GM21576 (cell line): ENCODE results near the gene BLNK.

Experiments
- ATAC-seq: cut with Tn5 transposase; IDR thresholded peaks from one replicate; pipeline ENCODE4 v1.9.1; 2021; ENCODE audit warnings: mild to moderate bottlenecking, moderate library complexity; ENCODE audit not compliant: unreplicated experiment

Gene BLNK

DNA sequence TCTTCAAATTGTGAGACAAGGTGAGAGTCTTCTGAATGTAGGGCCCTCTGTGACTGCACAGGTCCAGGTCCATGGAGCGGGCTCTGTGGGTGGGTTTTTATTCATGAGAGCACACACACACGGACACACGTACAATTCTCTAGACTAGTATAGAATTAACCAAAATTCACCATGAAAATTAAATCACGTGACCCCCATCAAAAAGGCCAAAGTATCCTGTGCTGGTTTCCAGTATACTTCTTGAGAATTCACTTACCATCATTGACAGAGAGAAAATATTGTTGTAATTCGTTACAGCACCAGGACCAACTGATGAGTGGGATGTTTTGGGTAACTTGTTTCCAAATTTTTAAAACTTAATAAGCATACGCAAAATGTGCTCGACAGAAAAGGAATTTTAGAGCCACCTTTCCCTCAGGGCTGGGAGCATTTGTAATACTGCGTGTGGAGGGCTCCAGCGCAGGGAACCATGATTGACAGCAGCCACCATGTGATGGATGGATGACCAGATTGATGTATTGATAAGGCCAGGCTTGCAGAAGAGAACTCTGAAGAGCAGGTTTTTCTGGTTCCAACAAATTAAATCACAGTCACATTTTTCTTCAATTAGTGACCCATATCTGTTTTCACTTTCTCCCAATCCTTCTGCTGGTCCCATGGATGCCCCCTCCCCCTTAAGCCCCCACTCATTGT lies 18.0 kb upstream of the BLNK start:
- no peak for ATAC-seq

DNA sequence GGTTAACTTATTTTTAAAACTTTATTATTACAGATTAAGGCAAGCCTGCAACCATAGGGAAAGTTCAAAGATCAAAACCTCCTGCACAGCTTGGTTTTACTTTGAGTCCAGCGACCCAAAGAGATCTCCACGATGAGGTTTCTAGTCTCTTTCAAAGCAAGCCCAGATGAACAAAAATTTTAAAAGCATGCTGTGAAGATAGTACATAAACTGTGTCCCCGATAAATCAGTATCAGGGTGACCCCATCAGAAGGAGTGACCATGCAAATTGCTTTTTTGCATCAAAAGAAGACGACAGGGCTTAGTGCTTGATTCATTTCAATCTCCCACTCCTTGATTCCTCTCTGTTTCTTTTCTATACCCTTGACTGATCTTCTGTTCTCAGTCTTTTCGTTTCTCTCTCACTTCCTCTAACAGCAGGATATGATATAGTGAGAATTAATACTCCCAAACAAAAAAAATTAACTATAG lies 16.8 kb upstream of the BLNK start:
- ATAC-seq: peak; percentile 50

DNA sequence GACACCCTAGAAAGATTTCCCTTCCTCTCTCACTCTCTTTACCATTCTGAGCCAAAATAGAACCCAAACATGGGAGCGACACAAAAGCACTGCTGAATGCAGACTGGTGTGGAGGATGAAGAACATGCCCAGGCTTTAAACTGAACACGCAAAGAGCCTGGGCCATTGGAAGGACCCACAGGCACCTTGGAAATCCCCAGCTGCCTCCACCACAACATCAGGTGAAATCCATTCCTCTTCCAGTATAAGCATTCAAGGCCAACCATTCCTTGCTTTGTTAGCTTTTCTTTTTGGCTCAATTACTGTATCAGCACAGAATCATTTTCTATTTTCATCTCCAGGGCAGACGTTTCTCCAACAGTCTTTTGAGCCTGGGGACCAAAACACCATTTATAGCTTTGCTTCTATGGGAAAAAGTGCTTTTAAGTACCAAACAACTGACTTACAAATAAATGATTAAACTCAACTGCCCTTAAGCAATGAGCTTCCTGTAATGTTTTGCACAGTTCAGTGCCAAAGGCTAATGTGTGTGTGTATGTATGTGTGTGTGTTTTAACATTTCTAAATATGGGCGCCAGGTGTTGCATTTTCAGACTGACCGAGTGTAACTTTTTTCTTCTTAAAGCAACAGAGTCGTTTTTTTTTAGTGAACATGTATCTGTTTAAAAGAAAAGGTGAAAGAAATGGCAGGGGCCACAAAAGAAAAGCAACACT lies 16.2 kb upstream of the BLNK start:
- peak; percentile 49 for ATAC-seq

DNA sequence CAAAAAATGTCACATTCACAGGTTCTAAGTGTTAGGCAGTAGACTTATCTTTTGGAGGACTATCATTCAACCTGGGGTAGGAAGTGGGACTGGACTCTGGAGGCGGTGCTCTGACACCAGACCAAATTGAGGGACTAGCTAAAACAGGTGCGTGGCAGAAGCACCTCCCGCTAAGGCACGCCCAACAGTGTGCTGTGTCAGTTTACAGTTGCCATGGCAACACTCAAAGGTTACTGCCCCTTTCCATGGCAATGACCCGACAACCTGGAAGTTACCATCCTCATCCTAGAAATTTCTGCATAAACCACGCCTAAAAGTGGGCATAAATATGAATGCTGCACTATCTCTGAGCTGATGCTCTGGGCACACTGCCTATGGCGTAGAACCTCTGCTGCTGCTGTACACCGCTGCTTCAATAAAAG lies 14.0 kb upstream of the BLNK start:
- ATAC-seq: no peak

DNA sequence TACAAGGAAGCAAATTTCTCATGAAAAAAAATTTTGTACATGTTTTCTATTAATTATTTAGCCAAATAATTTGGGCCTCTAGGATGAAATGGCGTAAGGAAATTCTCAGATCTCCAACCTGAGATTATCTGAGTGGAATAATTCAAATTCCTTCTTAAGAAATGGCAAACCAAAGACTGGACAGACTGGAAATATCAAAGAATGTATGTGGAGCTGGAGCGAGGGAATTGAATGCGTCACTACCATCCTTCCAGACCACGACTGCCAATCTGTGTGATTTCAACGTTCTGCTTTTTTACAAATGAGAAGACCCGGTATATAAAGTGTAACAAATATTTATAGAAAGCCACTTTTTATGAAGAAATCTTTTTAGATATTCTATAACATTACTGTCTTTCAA lies 12.4 kb upstream of the BLNK start:
- ATAC-seq: no peak

DNA sequence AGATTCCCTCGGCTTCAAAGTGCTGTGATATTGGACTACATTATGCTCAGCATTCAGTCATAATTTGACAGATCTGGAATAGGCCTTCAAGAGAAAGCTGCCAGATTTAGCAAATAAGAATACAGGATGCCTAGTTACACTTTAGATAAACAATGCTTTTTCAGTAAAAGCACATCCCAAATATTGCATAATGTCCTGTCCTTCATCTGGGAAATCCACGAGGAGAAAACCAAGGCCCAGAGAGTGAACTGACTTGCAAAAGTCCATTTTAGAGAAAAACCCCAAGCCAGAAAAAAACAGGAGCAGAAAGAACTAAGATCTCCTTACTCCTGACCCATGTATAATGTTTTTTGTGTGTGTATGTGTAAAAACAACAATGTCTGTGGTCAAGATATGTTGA lies 12.0 kb upstream of the BLNK start:
- no peak for ATAC-seq

DNA sequence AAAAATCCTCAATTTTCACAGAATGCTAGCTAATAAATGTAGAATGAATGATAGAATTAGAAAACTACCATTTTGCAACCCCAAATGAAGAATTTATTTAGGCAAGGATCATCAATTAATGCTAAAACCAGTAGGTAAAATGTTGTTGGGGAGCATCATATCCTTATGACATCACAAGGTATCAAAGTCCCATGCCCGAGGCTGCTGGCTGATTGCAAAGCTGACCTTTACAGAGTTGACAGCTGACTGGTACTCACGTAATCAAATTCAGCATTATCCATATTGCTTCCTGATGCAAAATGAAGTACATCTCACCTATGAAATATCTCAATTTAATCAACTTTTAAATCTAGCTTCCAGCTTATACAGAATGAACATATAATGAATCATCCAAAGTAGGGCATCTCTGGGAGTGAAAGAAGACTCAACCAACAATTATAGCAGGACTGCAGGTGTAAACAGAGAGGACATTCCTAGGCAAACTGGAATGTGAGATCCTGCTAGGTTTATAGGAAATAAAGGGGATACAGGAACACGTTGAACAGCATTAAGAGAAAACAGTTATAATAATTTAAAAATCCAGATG lies 10.2 kb upstream of the BLNK start:
- no peak for ATAC-seq

DNA sequence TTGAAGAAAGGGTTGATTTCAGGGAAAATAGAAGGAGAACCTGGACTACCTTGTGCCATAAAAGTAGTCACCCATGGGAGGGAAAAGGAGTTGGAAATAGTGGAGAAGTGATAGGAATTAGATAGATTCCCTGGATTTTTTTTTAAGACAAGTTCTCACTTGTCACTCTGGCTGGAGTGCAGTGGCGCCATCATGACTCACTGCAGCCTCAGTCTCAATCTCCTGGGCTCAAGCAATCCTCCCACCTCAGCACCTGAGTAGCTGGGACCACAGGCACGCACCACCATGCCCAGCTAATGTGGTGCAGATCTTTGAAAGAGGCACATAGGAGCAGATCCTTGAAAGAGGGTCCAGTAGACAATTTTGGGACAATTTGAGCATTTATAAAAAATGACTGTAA lies 9.5 kb upstream of the BLNK start:
- ATAC-seq: no peak

DNA sequence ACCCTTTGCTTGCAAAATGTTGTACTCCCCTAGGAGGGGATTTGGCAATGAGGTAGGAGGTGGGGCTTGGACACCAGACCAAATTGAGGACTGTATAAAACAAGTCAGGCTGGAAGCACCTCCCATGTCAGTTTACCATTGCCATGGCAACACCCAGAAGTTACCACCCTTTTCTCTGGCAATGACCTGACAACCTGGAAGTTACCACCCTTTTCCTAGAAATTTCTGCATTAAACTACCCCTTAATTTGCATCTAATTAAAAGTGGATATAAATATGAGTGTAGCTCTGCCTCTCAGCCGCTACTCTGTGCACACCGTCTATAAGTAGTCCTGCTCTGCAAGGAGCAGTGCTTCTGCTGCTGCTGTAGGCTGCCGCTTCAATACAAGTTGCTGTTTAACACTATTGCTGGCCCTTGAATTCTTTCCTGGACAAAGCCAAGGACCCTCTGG lies 7.8 kb upstream of the BLNK start:
- no peak for ATAC-seq

DNA sequence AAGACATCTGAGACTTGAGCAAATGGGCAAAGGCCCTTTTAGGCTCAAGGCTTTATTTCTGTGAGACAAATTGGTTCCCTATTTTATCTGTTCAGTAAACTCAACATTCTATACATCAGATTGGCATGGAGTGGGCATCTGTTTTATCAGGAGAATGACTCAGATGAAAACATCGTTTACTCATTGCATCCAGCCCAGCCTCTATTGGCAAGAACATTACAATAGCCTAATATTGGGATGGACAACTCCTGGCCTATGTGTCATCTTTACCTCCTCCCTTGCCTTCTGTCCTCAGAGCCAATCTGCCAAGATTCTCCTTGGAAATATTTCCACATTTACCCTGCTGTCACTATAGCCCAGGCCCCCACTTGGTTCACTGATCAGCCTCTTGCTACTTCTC lies 5.5 kb upstream of the BLNK start:
- no peak for ATAC-seq

DNA sequence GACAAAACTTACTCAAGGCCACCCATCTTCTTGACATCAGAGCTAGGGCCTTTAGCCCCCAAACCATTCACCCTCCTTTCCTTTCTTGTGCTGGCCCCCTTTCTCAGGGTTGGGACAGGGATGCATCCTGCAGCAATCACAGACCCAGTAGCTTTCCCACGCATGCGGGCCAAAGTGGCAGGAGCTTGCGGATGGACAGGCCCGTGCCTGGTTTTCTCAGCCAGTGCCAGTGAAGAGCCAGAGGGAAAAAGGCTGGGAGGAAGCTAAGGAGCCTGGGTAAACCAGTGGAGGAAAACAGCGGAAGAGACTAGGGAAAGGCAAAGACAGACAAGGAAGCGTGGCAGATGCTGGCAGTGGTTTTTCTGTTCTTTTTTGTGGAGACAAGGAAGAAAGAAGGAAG lies 5.1 kb upstream of the BLNK start:
- no peak for ATAC-seq

DNA sequence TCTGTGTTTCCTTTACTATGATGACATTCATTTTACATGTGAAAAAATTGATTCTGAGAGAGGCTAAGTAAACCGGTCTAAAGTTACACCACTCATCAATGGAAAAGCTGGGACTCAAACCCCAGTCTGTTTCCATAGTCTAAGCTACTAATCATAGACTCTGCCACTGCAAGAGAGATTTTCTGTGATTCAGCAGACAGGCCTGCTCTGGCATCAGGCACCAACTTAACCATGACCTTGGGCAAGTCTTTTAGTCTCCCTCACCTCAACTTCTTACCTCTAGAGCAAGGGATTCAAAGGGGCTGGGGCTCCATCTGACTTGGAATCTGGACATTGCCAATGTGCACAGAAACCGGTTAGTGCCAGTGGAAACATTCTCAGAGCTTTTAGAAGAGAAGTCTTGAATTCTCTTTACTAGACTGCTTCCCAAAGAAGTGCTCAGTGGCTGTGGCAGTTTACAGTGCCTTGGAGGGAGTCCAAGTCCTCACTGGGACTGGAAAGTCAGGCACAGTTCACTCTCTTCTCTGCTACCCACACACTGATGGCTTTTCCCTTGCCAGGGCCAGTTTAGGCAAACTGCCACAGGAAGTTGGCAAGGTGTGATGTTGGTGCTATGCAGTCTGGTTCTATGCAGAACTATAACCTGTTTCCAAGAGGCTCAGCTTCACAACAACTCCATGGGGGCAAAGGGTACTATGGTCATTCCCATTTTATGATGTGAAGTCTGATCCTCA lies 4.5 kb upstream of the BLNK start:
- no peak for ATAC-seq

DNA sequence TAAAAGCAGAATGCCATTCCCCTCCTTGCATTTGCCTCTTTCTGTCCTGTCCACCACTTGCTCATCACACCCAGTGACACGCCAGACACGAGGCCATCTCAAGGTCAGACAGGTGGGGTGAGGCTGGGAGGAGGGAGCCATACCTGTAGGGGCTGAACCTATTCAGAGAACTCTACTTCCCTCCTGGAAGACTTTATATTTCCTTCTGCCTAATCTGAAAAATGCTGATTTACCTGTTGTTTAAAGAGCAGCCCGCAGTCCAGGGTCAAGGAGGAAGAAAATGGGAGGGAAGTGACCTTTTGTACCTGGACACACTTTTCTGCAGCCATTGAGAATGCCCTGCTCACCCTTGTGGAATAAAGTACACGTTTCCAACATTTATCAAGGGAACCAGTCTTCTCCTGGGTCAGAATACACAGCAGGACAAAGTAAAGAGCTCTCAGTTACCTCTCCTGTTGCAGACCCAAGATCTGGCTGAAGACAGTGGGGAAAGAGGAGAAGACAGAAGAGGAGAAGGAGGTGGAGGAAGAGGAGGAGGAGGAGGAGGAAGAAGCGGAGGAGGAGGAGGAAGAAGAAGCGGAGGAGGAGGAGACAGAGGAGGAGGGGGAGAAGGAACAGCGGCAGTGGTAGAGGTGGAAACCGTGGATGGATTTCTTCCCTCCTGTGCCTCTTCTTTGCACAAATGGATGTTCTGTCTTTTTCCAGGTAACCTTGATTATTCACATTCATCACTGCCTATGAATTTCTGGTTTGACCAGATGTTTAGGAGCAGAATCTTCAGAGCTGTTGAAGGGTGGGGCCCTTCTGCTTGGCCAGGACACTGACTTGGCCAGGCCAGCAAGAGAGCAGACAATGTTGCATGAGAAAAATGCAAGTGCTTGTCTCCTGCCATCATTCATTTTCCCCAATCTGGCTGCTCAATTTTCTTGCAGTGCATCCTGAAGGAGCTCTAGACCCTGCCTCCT lies 1.2 kb upstream of the BLNK start:
- no peak for ATAC-seq

DNA sequence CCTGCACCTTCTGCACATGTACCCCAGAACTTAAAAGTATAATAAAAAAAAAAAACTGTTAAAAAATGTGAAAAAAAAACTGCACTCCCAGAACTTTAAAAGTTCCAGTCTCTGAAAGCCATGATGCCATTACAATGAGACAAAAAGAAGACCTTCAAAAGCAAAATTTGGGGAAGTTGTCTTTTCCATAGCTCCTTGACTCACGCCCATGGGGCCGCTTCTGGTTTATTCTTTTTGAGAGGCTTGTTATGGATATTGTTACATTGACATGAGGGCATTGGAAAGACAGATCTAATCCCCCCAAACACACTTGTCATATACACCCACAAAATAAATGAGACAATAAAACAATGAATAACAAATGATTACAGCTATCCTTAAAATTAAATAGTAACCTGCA lies 798 bp downstream of the BLNK start:
- no peak for ATAC-seq

DNA sequence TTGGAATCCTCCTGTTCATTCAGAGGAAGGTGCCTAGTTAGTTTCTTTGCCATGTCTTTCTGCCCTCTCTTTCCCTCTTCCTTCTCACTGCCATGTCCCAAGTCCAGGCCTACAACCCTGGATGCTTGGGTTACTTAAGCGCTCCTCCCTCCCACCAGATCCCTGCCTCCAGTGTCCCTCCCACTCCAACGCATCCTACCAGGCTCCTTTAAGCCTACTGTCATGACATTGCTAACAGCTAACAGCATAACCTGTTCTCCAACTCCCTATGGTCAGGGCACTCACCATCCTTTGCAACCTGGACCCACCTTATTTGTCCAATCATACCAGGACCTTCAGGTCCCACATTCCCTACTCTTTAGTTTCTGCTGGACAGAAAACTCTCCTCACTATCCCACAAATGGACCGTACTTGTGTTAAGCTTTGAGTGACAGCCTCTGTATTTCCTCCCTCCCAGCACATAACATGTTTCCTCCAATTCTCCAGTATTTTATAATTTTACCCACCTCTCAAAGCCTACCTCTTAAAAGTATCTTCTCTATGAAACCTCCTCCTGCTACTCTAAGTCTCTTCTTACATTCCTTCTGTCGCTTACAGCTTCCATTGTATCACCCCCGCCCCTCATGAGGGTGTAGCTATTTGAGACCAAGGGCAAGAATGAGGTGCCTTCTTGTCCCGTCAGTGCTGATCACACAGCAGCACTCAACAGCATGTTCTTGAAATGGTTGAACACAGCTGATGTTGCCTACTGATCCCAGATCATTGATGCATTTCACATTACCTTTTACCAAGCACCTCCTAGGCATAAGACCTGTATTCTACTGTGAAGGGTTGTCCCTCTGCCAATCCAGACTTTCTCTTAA lies 1.7 kb downstream of the BLNK start:
- no peak for ATAC-seq

DNA sequence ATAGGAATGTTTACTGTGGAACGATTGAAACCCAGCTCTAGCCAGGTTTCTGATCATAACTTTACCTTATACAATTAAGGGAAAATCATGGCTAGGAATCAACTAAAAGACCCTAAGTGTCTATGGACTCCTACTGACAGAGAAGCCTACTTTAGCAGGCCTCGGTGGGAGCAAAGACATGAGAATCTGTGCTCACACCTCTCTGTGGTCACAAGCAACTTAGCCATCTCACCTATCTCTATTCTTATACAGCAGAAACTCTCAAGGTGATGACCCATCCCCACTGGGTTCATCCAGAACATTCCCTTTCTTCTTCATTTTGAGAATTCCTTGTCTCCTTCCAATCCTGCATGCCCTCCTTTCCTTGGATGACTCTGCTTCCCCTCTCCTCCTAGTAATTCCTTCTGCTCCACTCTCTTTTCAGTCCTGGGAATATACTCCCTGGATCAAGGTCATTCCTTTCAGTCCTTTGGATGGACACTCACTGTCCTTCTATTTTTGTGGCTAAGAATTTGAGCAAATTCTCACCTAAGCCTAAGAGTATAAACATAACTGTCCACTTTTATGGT lies 2.9 kb downstream of the BLNK start:
- ATAC-seq: no peak

DNA sequence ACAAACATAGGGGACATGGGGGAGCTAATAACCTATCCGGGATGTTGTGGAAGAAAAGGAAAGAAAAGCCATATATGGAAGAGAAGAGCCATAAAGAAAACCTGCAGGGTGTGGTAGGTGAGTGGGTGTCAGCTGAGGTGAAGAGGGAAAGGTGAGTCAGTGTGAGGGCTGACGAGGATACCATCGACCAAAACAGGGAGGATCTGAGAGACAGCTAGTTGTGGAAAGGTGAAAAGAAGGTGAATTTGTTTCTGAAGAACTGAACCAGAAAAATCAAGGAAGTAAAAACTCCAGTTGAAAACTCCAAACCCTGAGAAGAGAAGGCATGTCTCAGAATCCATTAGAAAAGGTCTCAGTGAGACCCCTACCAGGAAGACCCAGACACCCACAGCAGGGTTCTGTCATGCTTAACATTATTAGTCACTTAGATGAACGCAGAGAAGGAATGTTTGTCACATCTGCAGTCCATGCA lies 4.1 kb downstream of the BLNK start:
- no peak for ATAC-seq

DNA sequence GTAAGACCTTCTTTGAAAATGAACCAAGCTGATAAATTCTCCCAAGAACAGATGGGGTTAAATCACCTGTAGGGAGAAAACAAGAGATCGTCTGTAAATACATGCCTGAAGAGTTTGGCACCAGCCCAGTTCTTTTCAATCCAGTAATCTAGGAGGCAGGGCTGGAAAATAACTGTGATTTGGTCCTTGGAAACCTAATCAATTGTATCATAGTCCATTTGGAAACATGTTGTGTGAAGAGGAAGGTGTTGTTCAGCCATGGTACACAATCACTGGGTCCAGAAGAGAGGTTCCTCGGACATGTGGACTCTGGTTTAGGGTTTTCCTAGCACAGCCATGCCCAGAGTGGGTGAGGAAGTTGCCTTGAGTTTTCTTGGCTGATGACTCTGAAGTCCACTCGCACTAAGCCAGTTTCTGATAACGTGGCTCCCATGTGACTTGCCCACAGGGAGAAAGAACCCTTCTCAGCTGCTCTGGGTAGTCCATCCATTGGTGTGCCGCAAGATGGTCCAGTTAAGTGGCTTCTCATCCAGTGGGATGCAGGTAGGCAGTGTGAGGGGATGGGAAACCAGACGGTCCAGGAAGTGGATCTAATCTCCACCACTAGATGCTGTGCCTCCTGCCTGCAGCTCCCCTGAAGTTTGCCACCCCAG lies 5.1 kb downstream of the BLNK start:
- ATAC-seq: no peak
